ENCODE results near the gene NOP56. TPM values are rescaled to one million over a fixed set of nuclear protein-coding genes. Genes with fewer than 3 reads are reported as not detected.
A peak's percentile ranks its signal among the peaks of the same experiment; 100 is the strongest.

The NOP56 gene
- total RNA-seq = 110 TPM
- polyA plus RNA-seq (ENCODE audit: insufficient read depth, low read depth, low replicate concordance) = 68.8 TPM
- long read RNA-seq, donor 1, transcript NOP56-205 (3 exons, 859 nt) = minor isoform, 6 of 106 reads
- long read RNA-seq, donor 1, transcript NOP56-208 (2 exons, 735 nt) = major isoform, 52 of 106 reads
- long read RNA-seq, donor 1, transcript NOP56-201 (12 exons, 2,400 nt) = minor isoform, 10 of 106 reads
- long read RNA-seq, donor 1, transcript NOP56-219 (1 exons, 2,980 nt) = minor isoform, 24 of 106 reads
- long read RNA-seq, donor 1, partial matches to known transcripts = 5 of 106 reads
- long read RNA-seq, donor 1, other reads (novel, unspliced or antisense) = 0 of 106 reads
- long read RNA-seq, donor 2, transcript NOP56-205 (3 exons, 859 nt) = minor isoform, 8 of 131 reads
- long read RNA-seq, donor 2, transcript NOP56-201 (12 exons, 2,400 nt) = minor isoform, 5 of 131 reads
- long read RNA-seq, donor 2, transcript NOP56-208 (2 exons, 735 nt) = major isoform, 62 of 131 reads
- long read RNA-seq, donor 2, transcript NOP56-219 (1 exons, 2,980 nt) = minor isoform, 39 of 131 reads
- long read RNA-seq, donor 2, partial matches to known transcripts = 8 of 131 reads
- long read RNA-seq, donor 2, other reads (novel, unspliced or antisense) = 0 of 131 reads
- long read RNA-seq, donor 3, transcript NOP56-208 (2 exons, 735 nt) = major isoform, 65 of 159 reads
- long read RNA-seq, donor 3, transcript NOP56-219 (1 exons, 2,980 nt) = minor isoform, 37 of 159 reads
- long read RNA-seq, donor 3, transcript NOP56-201 (12 exons, 2,400 nt) = minor isoform, 13 of 159 reads
- long read RNA-seq, donor 3, transcript NOP56-220 (2 exons, 2,662 nt) = minor isoform, 7 of 159 reads
- long read RNA-seq, donor 3, partial matches to known transcripts = 25 of 159 reads
- long read RNA-seq, donor 3, other reads (novel, unspliced or antisense) = 5 of 159 reads
- long read RNA-seq, donor 4, transcript NOP56-201 (12 exons, 2,400 nt) = minor isoform, 6 of 129 reads
- long read RNA-seq, donor 4, transcript NOP56-208 (2 exons, 735 nt) = major isoform, 79 of 129 reads
- long read RNA-seq, donor 4, transcript NOP56-219 (1 exons, 2,980 nt) = minor isoform, 32 of 129 reads
- long read RNA-seq, donor 4, partial matches to known transcripts = 9 of 129 reads
- long read RNA-seq, donor 4, other reads (novel, unspliced or antisense) = 0 of 129 reads
- long read RNA-seq, donor 5, transcript NOP56-208 (2 exons, 735 nt) = major isoform, 6 of 11 reads
- long read RNA-seq, donor 5, partial matches to known transcripts = 0 of 11 reads
- long read RNA-seq, donor 5, other reads (novel, unspliced or antisense) = 0 of 11 reads
- long read RNA-seq, donor 6, transcript NOP56-220 (2 exons, 2,662 nt) = minor isoform, 7 of 156 reads
- long read RNA-seq, donor 6, transcript NOP56-219 (1 exons, 2,980 nt) = minor isoform, 16 of 156 reads
- long read RNA-seq, donor 6, transcript NOP56-201 (12 exons, 2,400 nt) = minor isoform, 6 of 156 reads
- long read RNA-seq, donor 6, transcript NOP56-208 (2 exons, 735 nt) = major isoform, 93 of 156 reads
- long read RNA-seq, donor 6, partial matches to known transcripts = 18 of 156 reads
- long read RNA-seq, donor 6, other reads (novel, unspliced or antisense) = 0 of 156 reads
- long read RNA-seq, donor 7, transcript NOP56-201 (12 exons, 2,400 nt) = major isoform, 10 of 39 reads
- long read RNA-seq, donor 7, partial matches to known transcripts = 14 of 39 reads
- long read RNA-seq, donor 7, other reads (novel, unspliced or antisense) = 6 of 39 reads
- long read RNA-seq, donor 8, transcript NOP56-205 (3 exons, 859 nt) = minor isoform, 5 of 95 reads
- long read RNA-seq, donor 8, transcript NOP56-208 (2 exons, 735 nt) = major isoform, 40 of 95 reads
- long read RNA-seq, donor 8, transcript NOP56-219 (1 exons, 2,980 nt) = minor isoform, 22 of 95 reads
- long read RNA-seq, donor 8, partial matches to known transcripts = 15 of 95 reads
- long read RNA-seq, donor 8, other reads (novel, unspliced or antisense) = 0 of 95 reads
- long read RNA-seq, donor 9, transcript NOP56-219 (1 exons, 2,980 nt) = minor isoform, 13 of 47 reads
- long read RNA-seq, donor 9, transcript NOP56-208 (2 exons, 735 nt) = major isoform, 15 of 47 reads
- long read RNA-seq, donor 9, transcript NOP56-201 (12 exons, 2,400 nt) = minor isoform, 5 of 47 reads
- long read RNA-seq, donor 9, partial matches to known transcripts = 8 of 47 reads
- long read RNA-seq, donor 9, other reads (novel, unspliced or antisense) = 0 of 47 reads
- long read RNA-seq, donor 10, transcript NOP56-208 (2 exons, 735 nt) = major isoform, 57 of 199 reads
- long read RNA-seq, donor 10, transcript NOP56-219 (1 exons, 2,980 nt) = minor isoform, 46 of 199 reads
- long read RNA-seq, donor 10, transcript NOP56-201 (12 exons, 2,400 nt) = minor isoform, 6 of 199 reads
- long read RNA-seq, donor 10, partial matches to known transcripts = 69 of 199 reads
- long read RNA-seq, donor 10, other reads (novel, unspliced or antisense) = 8 of 199 reads

GRCh38 chr20:2651772-2652723 is at the start of gene NOP56:
Gene NOP56 (plus strand): TSS chr20:2652632. CDS start chr20:2652661, 29 bp downstream.
- H3K9ac ChIP-seq (ENCODE audit: low read length in 3 of 3) = peak within 1 kb of the TSS; percentile 91 to 95 (median 93)
- DNase-seq (peak; percentile 95 to 98 (median 96)), FAIRE-seq (no peak)
- intact Hi-C loops (cut with DNase I) = no loop called here
- H3K4me3 ChIP-seq (ENCODE audit: low read length in 3 of 3) = peak within 1 kb of the TSS; percentile 92 to 96 (median 95)
- no peaks in the 10 kb centered on the region for H3K9me3 ChIP-seq (ENCODE audit: control insufficient read depth in 2 of 3, insufficient read depth in 1 of 3, low read length in 3 of 3)
- peaks cover 0 to 11% (median 5%) of the 10 kb centered on the region in 3 donors for H3K4me1 ChIP-seq (ENCODE audit: control insufficient read depth in 2 of 3, insufficient read depth in 2 of 3, low read depth in 1 of 3, low read length in 3 of 3)
- H3K36me3 ChIP-seq (ENCODE audit: control insufficient read depth in 2 of 3, insufficient read depth in 3 of 3, low read length in 3 of 3) = peaks cover 20 to 30% (median 20%) of the 10 kb centered on the region in 3 donors
- H3K27me3 ChIP-seq (ENCODE audit: control insufficient read depth, insufficient read depth, low read length) = no peaks in the 10 kb centered on the region
- H3K27ac ChIP-seq (ENCODE audit: low read depth in 2 of 2, low read length in 2 of 2) = peak within 1 kb of the TSS; percentile 83 to 87
- no peak for TF ChIP-seq CTCF (IDR thresholded peaks at IDR 0.05; ENCODE audit: borderline replicate concordance, extremely low read depth, insufficient read depth)

- intact Hi-C loops (cut with DNase I) = no loop called here
These were observed 49.7 kb upstream of the NOP56 start for GRCh38 chr20:2602746-2603145.

More at GRCh38 chr20:2602746-2603145, 49.7 kb upstream of the NOP56 start:
- no peak overlapping the region for H3K9ac ChIP-seq (ENCODE audit: low read length in 3 of 3)
- H3K27ac ChIP-seq (ENCODE audit: low read depth in 2 of 2, low read length in 2 of 2) = no peak overlapping the region
- FAIRE-seq (no peak), DNase-seq (no peak)
- H3K36me3 ChIP-seq (ENCODE audit: control insufficient read depth in 2 of 3, insufficient read depth in 3 of 3, low read length in 3 of 3) = no peaks in the 10 kb centered on the region
- H3K4me3 ChIP-seq (ENCODE audit: low read length in 3 of 3) = no peak overlapping the region
- peaks cover 0 to 8% (median 5%) of the 10 kb centered on the region in 3 donors for H3K9me3 ChIP-seq (ENCODE audit: control insufficient read depth in 2 of 3, insufficient read depth in 1 of 3, low read length in 3 of 3)
- no peak for TF ChIP-seq CTCF (IDR thresholded peaks at IDR 0.05; ENCODE audit: borderline replicate concordance, extremely low read depth, insufficient read depth)
- H3K4me1 ChIP-seq (ENCODE audit: control insufficient read depth in 2 of 3, insufficient read depth in 2 of 3, low read depth in 1 of 3, low read length in 3 of 3) = no peaks in the 10 kb centered on the region
- H3K27me3 ChIP-seq (ENCODE audit: control insufficient read depth, insufficient read depth, low read length) = no peaks in the 10 kb centered on the region
